Peyer's patch (tissue), 4 donors: ENCODE data around the gene PRSS16.

Source experiments
- CTCF ChIP-seq, 6 experiments: fragments of 450-650 bp in 4 of 6; fragments of 200-600 bp in 2 of 6; sonication (generic) in 1 of 6; IDR thresholded peaks; one replicate each; pipeline ENCODE4 v1.5.1; 2017 to 2019; ENCODE audit warnings: antibody characterized with exemption in 6 of 6, mild to moderate bottlenecking in 3 of 6, moderate library complexity in 1 of 6
- POLR2A ChIP-seq, 2 donors: fragments of 450-650 bp; IDR thresholded peaks; one replicate each; pipeline ENCODE4 v1.5.1; 2017; ENCODE audit warnings: antibody characterized with exemption in 2 of 2, mild to moderate bottlenecking in 2 of 2, moderate library complexity in 2 of 2

DNA sequence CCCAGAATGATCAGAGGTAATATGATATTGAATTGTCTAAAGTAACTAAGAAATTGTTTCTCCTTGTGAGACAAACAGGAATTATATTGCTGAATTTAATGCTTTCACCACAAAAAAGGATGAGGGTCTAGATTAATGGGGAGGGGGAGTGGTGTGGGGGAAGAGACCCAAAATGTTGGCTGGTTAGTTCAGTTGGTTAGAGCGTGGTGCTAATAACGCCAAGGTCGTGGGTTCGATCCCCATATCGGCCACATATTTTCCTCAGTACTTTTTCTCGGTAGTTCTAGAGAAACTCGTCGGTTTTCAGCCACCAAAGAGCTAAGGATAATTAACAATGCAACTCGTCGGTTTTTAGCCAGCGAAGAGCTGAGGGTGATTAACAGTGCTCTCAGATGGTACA, 26.3 kb downstream of the PRSS16 start:
- TF ChIP-seq POLR2A (IDR thresholded peaks at IDR 0.05) = no peak
- no peak for TF ChIP-seq CTCF (IDR thresholded peaks at IDR 0.05)
